HG03571 (cell line): ENCODE data around the gene ACBD3.

Experiments used
- ATAC-seq: cut with Tn5 transposase; IDR thresholded peaks from one replicate; pipeline ENCODE4 v1.9.1; 2021; ENCODE audit not compliant: unreplicated experiment

ACBD3 gene

DNA sequence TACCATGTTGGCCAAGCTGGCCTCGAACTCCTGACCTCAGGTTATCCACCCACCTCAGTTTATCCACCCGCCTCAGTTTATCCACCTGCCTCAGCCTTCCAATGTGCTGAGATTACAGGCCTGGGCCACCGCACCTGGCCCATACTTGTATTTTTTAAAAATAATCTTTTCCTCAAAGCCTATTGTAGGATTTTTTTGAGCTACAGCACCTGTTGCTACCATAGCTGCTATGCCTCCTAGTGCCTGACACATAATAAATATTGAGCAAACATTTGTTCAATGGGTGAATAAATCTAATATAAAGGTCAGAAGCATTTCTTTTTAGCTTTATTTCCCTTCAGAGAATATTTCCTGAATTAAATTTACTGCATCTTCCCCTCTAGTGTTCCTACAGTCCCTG, 15.7 kb upstream of the ACBD3 start:
- no peak for ATAC-seq

- ATAC-seq: peak; percentile 61
Observed at GRCh38 chr1:226201029-226201593, 14.6 kb upstream of the ACBD3 start.

- ATAC-seq: no peak
Observed at GRCh38 chr1:226199971-226200370, 13.4 kb upstream of the ACBD3 start.

DNA sequence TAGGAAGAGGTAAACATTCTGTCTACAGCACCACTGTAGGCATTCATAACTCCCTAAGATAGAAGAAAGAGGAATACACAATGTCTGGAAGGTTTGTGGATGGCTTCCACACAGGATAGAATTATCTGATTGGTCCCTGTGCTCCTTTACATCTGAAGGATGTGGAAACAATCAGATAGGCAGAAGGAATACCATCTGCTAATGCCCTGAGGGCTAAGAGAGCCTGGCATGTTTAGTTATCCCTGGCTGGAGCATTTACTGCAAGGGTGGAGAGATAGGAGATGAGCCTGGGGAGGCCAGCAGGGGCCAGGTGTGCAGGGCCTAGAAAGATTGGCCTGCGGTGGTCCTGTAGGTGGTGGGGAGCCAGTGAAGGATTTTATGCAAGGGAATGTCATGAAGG, 8.6 kb upstream of the ACBD3 start:
- ATAC-seq: no peak

GRCh38 chr1:226187380-226187779, 839 bp upstream of the ACBD3 start:
- ATAC-seq: no peak

GRCh38 chr1:226187019-226187322, 430 bp upstream of the ACBD3 start:
- ATAC-seq: no peak

GRCh38 chr1:226185141-226186036, 1.2 kb downstream of the ACBD3 start:
- ATAC-seq: no peak

GRCh38 chr1:226181996-226182714, 4.4 kb downstream of the ACBD3 start:
- no peak for ATAC-seq

GRCh38 chr1:226176870-226177269, 9.7 kb downstream of the ACBD3 start:
- ATAC-seq: no peak

GRCh38 chr1:226172589-226172988, 14.0 kb downstream of the ACBD3 start:
- no peak for ATAC-seq

DNA sequence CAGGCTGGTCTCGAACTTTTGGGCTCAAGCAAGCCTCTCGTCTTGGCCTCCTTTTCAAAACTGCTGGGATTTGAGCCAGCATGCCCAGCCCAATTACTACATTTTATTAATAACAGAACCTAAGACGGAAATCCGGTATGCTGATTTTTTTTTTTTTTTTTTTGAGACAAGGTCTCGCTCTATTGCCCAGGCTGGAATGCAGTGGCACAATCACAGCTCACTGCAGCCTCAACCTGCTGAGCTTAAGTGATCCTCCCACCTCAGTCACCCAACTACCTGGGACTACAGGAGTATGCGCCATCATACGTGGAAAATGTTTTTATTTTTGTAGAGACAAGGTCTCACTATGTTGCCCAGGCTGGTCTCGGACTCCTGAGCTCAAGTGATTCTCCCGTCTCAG, 20.2 kb downstream of the ACBD3 start:
- ATAC-seq: no peak

- ATAC-seq: no peak
Observed at GRCh38 chr1:226164154-226164553, 22.4 kb downstream of the ACBD3 start.

- no peak for ATAC-seq
Observed at GRCh38 chr1:226162898-226163297, 23.6 kb downstream of the ACBD3 start.

DNA sequence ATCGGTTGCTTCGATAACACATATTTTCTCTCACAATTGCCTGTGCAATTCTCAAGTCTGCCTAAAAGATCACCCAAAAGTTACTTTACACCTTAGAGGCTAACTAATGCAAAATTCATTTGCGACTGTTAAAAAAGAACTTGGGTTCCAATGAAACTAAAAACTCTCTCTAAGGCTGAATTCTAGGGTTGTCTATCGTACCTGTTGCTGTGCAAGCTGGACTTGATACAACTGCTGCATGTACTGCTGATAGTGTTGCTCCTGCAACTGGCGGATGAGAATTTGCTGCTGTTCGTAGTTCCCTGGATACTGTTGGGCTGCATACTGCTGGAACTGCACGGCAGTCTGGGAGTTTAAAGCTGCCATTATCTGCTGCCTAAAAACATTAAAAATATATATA, 27.6 kb downstream of the ACBD3 start:
- ATAC-seq: no peak

GRCh38 chr1:226158457-226158856, 28.1 kb downstream of the ACBD3 start:
- ATAC-seq: no peak

DNA sequence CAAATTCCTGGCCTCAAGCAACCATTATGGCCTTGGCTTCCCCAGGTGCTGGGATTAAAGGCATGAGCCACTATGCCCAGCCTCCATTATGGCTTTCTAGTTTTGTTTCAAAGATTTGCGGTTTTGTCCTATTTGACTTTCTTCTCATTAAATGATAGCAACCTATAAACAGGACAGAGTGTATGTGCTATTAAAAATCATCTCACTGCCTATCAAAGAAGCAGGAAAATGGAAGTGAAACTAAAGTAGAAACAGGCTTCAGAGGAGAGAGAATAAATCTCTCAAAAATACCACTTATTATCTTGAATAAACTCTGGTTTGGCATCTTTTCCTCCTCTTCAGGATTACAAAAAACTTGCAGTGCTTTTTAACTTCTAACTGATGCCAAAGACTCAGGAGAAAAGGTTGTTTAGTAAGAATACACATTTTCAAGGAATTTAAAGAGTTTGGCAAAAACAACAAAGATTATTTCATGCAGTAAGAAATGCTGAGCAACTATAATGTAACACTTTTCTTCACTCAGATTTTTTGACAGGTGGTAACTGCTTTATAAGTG, 28.7 kb downstream of the ACBD3 start:
- no peak for ATAC-seq

DNA sequence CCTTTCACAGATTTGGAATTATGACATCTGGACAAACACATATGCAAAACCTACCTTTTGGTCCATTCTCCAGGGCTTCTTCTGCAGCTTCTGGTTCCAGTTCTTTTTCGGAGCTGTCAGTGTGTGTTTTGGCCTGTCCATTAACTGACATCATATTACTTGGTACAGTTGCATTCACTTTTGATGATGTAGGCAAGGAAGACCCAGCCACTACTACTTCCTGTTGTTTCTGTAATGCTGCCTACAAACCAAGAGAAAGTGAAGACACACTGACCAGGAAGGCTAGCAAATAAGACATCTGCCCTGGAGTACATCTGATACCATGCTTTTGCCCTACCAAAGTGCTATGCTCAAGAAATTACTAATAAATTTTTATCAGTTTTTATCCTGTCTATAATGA, 31.9 kb downstream of the ACBD3 start:
- ATAC-seq: no peak

GRCh38 chr1:226149806-226150205, 36.7 kb downstream of the ACBD3 start:
- ATAC-seq: no peak

DNA sequence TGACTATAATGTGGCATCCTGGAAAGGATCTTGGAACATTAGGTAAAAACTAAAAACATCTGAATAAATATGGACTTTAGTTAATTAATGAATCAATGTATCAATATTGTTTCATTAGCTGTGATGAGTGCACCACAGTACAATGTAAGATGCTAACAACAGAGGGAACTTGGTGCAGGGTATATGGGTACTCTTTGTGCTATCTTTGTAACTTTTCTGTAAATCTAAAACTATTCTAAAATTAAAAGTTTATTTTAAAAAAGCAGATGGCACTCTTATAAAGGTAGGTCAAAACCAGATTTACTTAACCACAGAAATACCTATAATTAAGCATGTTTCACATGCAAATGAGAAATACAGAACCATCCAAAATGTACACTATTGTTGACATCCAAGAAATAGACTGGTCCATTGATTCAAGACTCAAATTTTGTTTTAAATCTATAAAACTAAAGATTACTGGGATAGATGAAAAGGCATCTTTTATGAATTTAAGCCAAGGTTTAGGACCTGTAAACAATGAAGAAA, 38.4 kb downstream of the ACBD3 start:
- no peak for ATAC-seq

- no peak for ATAC-seq
Observed at GRCh38 chr1:226144045-226144444, 42.5 kb downstream of the ACBD3 start.

GRCh38 chr1:226135709-226136108, 50.8 kb downstream of the ACBD3 start:
- ATAC-seq: no peak
